Spinal cord (tissue), 10 donors: Measurements from ENCODE around the gene COL24A1. TPM values are rescaled to one million over a fixed set of nuclear protein-coding genes. Genes with fewer than 3 reads are reported as not detected.
"Not testable (repeated sequence)": the region's sequence is repeated elsewhere in the genome, so short reads cannot be mapped to it uniquely, and the experiment has no call there.

Experiments
- DNase-seq, 6 donors: peaks; one replicate each; pipeline versions ENCODE4 v3.0.0 to v3.0.0-alpha.2; 2013 to 2015; ENCODE audit warnings: low spot score in 6 of 6, low read depth in 4 of 6
- H3K27ac ChIP-seq: one replicate; pipeline ENCODE4 v1.5.1; 2013; ENCODE audit warnings: low read depth, low read length, control low read depth
- H3K27me3 ChIP-seq: one replicate; pipeline ENCODE4 v1.6.1; 2013; ENCODE audit warnings: low read length; ENCODE audit not compliant: control insufficient read depth, insufficient read depth
- H3K36me3 ChIP-seq: one replicate; pipeline ENCODE4 v1.6.1; 2013; ENCODE audit warnings: low read length; ENCODE audit not compliant: control insufficient read depth, insufficient read depth
- H3K4me1 ChIP-seq: one replicate; pipeline ENCODE4 v1.6.1; 2013; ENCODE audit warnings: low read length; ENCODE audit not compliant: control insufficient read depth, insufficient read depth
- H3K4me3 ChIP-seq: one replicate; pipeline ENCODE4 v1.5.1; 2013; ENCODE audit warnings: low read depth, low read length, control low read depth
- H3K9me3 ChIP-seq: one replicate; pipeline ENCODE4 v1.6.1; 2013; ENCODE audit warnings: low read length; ENCODE audit not compliant: control insufficient read depth, insufficient read depth
- WGBS: methylation state at CpG from one replicate; pipeline ENCODE4 v1.1.5; 2013; ENCODE audit warnings: missing lambda C conversion rate; ENCODE audit not compliant: insufficient coverage; 5-methylcytosine and 5-hydroxymethylcytosine counted together
- polyA plus RNA-seq, 2 donors: library from polyadenylated mRNA; unstranded; fragments of 120-200 nt; gene quantifications; one replicate each; pipeline ENCODE4 v1.2.1, GENCODE V29; 2013; ENCODE audit not compliant: insufficient read length in 2 of 2
- total RNA-seq, 2 donors: library from RNA; depleted of rRNA in 1 of 2; stranded (reverse); fragments of 120-200 nt in 1 of 2; fragments of >200 nt in 1 of 2; gene quantifications; one replicate each; pipeline versions ENCODE4 v1.2.3 to v1.2.4, GENCODE V29; 2013 to 2014
- donor health status: healthy.

The COL24A1 gene
- total and polyA plus RNA-seq, 4 donors: 1.2 to 1.8 (median 1.5) TPM

- Histone ChIP-seq H3K27me3 (no peaks in the 10 kb centered on the region), H3K9me3 (no peaks in the 10 kb centered on the region), H3K4me1 (no peaks in the 10 kb centered on the region), H3K4me3 (no peak overlapping the region), H3K27ac (no peak overlapping the region), H3K36me3 (no peaks in the 10 kb centered on the region)
- DNase-seq: peak in 1 of 6 donors; percentile 13
- no CpG with 5 or more reads among the region's 3 CpGs for WGBS
Measured at GRCh38 chr1:85888921-85889320, 267.7 kb downstream of the COL24A1 start.

DNA sequence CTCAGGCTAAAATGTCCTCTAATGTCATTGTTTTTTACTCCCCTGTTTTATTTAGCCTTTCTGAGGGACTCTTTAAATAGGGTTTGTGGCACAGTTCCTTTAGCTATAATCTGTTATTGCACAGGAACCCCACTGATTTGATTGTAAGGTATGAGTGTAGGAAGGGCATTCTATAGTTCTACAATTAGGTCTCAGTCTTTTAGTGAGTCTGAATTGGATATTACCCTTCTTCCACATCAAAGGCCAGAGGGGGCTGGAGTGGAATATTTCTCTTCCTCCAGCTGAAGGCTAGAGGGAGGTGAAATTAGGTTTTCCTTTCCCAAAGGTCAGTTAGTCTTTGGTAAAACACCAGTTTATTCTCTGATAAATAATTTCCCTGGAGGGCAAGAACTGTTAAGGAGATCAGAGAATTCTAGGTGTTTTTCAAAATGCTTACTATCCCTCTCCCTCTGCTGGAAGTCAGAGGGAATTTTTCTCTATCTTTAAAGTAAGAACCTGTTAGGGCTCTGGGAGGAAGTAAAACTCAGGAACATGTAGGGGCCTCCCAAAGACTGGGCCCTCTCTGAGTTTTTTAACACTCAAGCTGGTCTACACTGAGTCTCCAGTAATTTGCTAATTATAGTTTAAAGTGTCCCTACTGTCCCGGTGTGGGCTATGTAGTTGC, 272.1 kb downstream of the COL24A1 start:
- H3K4me3 ChIP-seq: no peak overlapping the region
- no peaks in the 10 kb centered on the region for H3K36me3 ChIP-seq
- H3K27ac ChIP-seq: no peak overlapping the region
- H3K9me3 ChIP-seq: no peaks in the 10 kb centered on the region
- H3K4me1 ChIP-seq: no peaks in the 10 kb centered on the region
- peak in 2 of 6 donors; percentile 28 to 49 for DNase-seq
- no CpG with 5 or more reads among the region's 1 CpG for WGBS
- no peaks in the 10 kb centered on the region for H3K27me3 ChIP-seq

GRCh38 chr1:85867189-85867588, 289.4 kb downstream of the COL24A1 start:
- H3K27ac ChIP-seq: no peak overlapping the region
- H3K4me3 ChIP-seq: no peak overlapping the region
- no peaks in the 10 kb centered on the region for H3K27me3 ChIP-seq
- DNase-seq: peak in 1 of 6 donors; percentile 12
- H3K36me3 ChIP-seq: no peaks in the 10 kb centered on the region
- no peaks in the 10 kb centered on the region for H3K9me3 ChIP-seq
- no peaks in the 10 kb centered on the region for H3K4me1 ChIP-seq

- Histone ChIP-seq H3K4me1 (no peaks in the 10 kb centered on the region), H3K27ac (no peak overlapping the region), H3K9me3 (no peaks in the 10 kb centered on the region), H3K27me3 (no peaks in the 10 kb centered on the region), H3K36me3 (no peaks in the 10 kb centered on the region), H3K4me3 (no peak overlapping the region)
- DNase-seq: peak in 1 of 6 donors; percentile 10
- WGBS: no CpG with 5 or more reads among the region's 1 CpG
Measured at GRCh38 chr1:85865213-85865612, 291.4 kb downstream of the COL24A1 start.

DNA sequence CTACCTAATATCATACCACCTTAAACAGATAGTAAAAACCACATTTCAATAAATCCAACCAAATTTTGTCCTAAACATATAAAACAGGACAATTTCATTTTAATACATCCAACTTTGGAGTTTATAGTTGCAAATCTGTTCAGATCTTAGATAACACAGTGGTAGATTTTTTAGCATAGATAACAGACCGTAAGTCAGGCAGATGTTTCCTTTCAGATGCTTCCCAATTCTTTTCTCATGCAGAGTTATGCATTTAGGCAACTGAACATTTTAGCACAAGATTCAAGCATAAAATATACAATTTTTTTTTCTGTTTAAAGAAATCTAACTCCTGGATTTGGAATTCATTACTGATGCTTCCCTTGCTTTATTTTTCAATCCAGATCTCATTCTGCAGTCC, 291.8 kb downstream of the COL24A1 start:
- Histone ChIP-seq H3K4me1 (no peaks in the 10 kb centered on the region), H3K36me3 (no peaks in the 10 kb centered on the region), H3K4me3 (no peak overlapping the region), H3K27me3 (no peaks in the 10 kb centered on the region), H3K27ac (no peak overlapping the region), H3K9me3 (no peaks in the 10 kb centered on the region)
- DNase-seq: no peak
- WGBS: no CpG with 5 or more reads among the region's 1 CpG

DNA sequence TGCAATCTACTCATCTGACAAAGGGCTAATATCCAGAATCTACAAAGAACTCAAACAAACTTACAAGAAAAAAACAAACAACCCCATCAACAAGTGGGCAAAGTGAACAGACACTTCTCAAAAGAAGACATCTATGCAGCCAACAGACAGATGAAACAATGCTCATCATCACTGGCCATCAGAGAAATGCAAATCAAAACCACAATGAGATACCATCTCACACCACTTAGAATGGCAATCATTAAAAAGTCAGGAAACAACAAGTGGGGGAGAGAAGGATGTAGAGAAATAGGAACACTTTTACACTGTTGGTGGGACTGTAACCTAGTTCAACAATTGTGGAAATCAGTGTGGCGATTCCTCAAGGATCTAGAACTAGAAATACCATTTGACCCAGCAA, 292.9 kb downstream of the COL24A1 start:
- not testable (repeated sequence) for DNase-seq, H3K9me3 ChIP-seq, H3K4me3 ChIP-seq, H3K27me3 ChIP-seq, H3K36me3 ChIP-seq, H3K4me1 ChIP-seq, H3K27ac ChIP-seq
- 100% methylated on average over 1 of the region's 1 CpG for WGBS

GRCh38 chr1:85862456-85862855, 294.1 kb downstream of the COL24A1 start:
- no CpG with 5 or more reads among the region's 1 CpG for WGBS
- Histone ChIP-seq H3K4me3 (no peak overlapping the region), H3K36me3 (no peaks in the 10 kb centered on the region), H3K4me1 (no peaks in the 10 kb centered on the region), H3K9me3 (no peaks in the 10 kb centered on the region), H3K27ac (no peak overlapping the region), H3K27me3 (no peaks in the 10 kb centered on the region)
- DNase-seq: no peak

DNA sequence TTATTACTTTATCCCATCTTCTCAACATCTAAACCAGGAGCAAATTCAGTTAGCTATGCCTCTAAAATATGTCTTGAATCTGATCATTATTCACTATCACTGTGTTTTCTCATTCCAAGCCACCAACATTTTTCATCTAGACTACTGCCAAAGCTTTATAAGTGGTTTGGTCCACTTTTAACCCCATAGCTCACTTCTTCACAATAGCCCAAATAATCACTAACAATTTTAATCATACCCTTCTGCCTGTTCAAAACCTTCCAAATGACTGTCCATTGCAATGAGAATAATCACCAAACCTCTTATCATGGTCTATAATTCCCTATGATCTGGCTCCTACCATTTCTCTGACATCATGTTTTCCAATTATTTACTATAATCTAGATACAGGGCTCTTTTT, 298.6 kb downstream of the COL24A1 start:
- Histone ChIP-seq H3K4me3 (no peak overlapping the region), H3K27ac (no peak overlapping the region), H3K36me3 (no peaks in the 10 kb centered on the region), H3K9me3 (no peaks in the 10 kb centered on the region), H3K27me3 (no peaks in the 10 kb centered on the region), H3K4me1 (no peaks in the 10 kb centered on the region)
- DNase-seq: no peak

DNA sequence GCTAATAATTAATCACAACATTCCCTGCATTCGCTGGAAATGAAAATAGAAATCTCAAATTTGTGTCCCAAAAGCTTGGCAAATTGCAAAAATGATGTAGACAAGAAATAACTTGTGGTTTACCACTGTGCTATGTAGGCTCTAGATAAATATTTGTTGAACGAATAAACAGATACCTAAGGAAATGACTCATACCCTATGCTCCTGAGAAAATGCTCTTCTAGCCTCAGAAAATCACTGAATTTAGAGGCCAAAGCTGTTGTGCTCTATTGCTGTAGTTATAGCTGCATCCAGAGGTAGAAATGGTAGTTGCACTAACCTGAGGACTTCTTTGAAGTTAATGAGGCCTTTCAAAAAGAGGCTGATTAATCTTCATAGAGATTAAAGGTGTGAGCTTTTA, 306.3 kb downstream of the COL24A1 start:
- no CpG with 5 or more reads among the region's 2 CpGs for WGBS
- Histone ChIP-seq H3K36me3 (no peaks in the 10 kb centered on the region), H3K27ac (no peak overlapping the region), H3K27me3 (no peaks in the 10 kb centered on the region), H3K4me1 (no peaks in the 10 kb centered on the region), H3K9me3 (no peaks in the 10 kb centered on the region), H3K4me3 (no peak overlapping the region)
- peak in 1 of 6 donors; percentile 0 for DNase-seq

- Histone ChIP-seq H3K4me1 (no peaks in the 10 kb centered on the region), H3K27me3 (no peaks in the 10 kb centered on the region), H3K4me3 (no peak overlapping the region), H3K36me3 (no peaks in the 10 kb centered on the region), H3K9me3 (no peaks in the 10 kb centered on the region), H3K27ac (no peak overlapping the region)
- no CpG with 5 or more reads among the region's 4 CpGs for WGBS
- no peak for DNase-seq
Measured at GRCh38 chr1:85849660-85850059, 306.9 kb downstream of the COL24A1 start.
